ENCODE results near the gene MSH5. TPM values are rescaled to one million over a fixed set of nuclear protein-coding genes. Genes with fewer than 3 reads are reported as not detected.

Gene MSH5
- total and polyA plus RNA-seq, 9 of the 15 experiments (the other 6 are each of a cell fraction or from before 2014, with no cell fraction given) = 12.5 to 104 (median 46.6) TPM

DNA sequence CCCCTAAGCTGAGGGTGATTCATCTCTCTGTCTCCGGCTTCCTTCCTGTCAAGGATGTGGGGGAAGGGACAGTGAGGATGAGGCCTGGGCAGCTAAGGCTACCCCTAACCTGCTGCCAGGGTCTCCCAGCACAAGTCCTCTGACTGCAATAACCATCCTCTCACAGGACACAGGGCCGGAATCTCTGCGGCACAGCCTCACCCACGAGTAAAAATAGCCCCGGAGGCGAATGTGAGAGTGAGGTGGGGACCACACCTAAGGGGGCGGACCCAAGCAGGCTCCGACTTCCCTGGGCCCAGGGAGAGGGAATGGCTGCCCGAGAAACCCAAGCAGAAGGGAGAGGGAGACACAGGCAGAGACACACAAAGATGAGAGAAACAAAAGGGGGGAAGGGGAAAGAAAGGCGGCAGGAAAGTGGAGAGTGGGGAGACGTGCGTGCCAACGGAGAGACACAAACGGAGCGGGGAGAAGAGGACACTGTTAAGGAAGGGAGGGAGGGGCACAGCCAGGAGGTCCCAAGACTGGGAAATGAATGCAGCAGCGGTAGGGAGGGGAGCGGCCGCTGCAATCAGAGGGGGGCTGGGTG, 4.9 kb upstream of the MSH5 start (continued):
- TF ChIP-seq ZNF146 (CRISPR knock-in tag; IDR thresholded peaks at IDR 0.05; ENCODE audit: unreplicated experiment) (no peak), ZNF395 (CRISPR knock-in tag; IDR thresholded peaks at IDR 0.05) (no peak), CSDE1 (IDR thresholded peaks at IDR 0.05) (no peak), ZNF140 (CRISPR knock-in tag; IDR thresholded peaks at IDR 0.05) (no peak), ZEB2 (IDR thresholded peaks at IDR 0.05) (no peak), MXI1 (IDR thresholded peaks at IDR 0.05; ENCODE audit: low read depth, low read length) (peak; percentile 71), ZNF24 (IDR thresholded peaks at IDR 0.05) (no peak), ZNF407 (IDR thresholded peaks at IDR 0.05; ENCODE audit: low read depth) (peak; percentile 32; the same call in 1 of the 2 replicates), YBX1 (IDR thresholded peaks at IDR 0.05) (no peak), ZNF174 (CRISPR knock-in tag; IDR thresholded peaks at IDR 0.05) (no peak), NFRKB (IDR thresholded peaks at IDR 0.05; ENCODE audit: low read depth) (no peak), HDAC2 (IDR thresholded peaks at IDR 0.05) (peak; percentile 89), EGR1 (conservative IDR thresholded peaks at IDR 0.05) (no peak), MTF1 (CRISPR knock-in tag; IDR thresholded peaks at IDR 0.05; ENCODE audit: borderline replicate concordance) (0 out of 2 replicates have a peak, but pooled peaks have one; percentile 34), ZFP1 (CRISPR knock-in tag; IDR thresholded peaks at IDR 0.05) (no peak), RBM39 (optimal IDR thresholded peaks at IDR 0.05; ENCODE audit: low read depth, low read length) (peak; percentile 20), BRD4 (IDR thresholded peaks at IDR 0.05) (peak; percentile 93; the same call in 1 of the 2 replicates)
- TF ChIP-seq, protein P1, sequence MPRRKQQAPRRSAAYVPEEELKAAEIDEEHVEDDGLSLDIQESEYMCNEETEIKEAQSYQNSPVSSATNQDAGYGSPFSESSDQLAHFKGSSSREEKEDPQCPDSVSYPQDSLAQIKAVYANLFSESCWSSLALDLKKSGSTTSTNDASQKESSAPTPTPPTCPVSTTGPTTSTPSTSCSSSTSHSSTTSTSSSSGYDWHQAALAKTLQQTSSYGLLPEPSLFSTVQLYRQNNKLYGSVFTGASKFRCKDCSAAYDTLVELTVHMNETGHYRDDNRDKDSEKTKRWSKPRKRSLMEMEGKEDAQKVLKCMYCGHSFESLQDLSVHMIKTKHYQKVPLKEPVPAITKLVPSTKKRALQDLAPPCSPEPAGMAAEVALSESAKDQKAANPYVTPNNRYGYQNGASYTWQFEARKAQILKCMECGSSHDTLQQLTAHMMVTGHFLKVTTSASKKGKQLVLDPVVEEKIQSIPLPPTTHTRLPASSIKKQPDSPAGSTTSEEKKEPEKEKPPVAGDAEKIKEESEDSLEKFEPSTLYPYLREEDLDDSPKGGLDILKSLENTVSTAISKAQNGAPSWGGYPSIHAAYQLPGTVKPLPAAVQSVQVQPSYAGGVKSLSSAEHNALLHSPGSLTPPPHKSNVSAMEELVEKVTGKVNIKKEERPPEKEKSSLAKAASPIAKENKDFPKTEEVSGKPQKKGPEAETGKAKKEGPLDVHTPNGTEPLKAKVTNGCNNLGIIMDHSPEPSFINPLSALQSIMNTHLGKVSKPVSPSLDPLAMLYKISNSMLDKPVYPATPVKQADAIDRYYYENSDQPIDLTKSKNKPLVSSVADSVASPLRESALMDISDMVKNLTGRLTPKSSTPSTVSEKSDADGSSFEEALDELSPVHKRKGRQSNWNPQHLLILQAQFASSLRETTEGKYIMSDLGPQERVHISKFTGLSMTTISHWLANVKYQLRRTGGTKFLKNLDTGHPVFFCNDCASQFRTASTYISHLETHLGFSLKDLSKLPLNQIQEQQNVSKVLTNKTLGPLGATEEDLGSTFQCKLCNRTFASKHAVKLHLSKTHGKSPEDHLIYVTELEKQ (CRISPR knock-in tag; IDR thresholded peaks at IDR 0.05) = 0 out of 2 replicates have a peak, but pooled peaks have one; percentile 9
